Ectodermal cell (in vitro differentiated cells): ENCODE data around the gene INPP5J.
A peak's percentile ranks its signal among the peaks of the same experiment; 100 is the strongest.

Experiments used
- H3K27ac ChIP-seq: 2 replicates; pipeline ENCODE4 v1.7.0; 2013; ENCODE audit warnings: mild to moderate bottlenecking, low read depth, low read length; ENCODE audit not compliant: insufficient read depth, poor library complexity, severe bottlenecking
- H3K27me3 ChIP-seq: 2 replicates; pipeline ENCODE4 v1.7.0; 2013; ENCODE audit warnings: mild to moderate bottlenecking, low read length; ENCODE audit not compliant: insufficient read depth, control insufficient read depth, poor library complexity, severe bottlenecking
- H3K36me3 ChIP-seq: one replicate; pipeline ENCODE4 v1.7.0; 2013; ENCODE audit warnings: low read length; ENCODE audit not compliant: control insufficient read depth, insufficient read depth
- H3K4me1 ChIP-seq: one replicate; pipeline ENCODE4 v1.7.0; 2013; ENCODE audit warnings: low read length; ENCODE audit not compliant: control insufficient read depth, insufficient read depth
- H3K4me3 ChIP-seq: 2 replicates; pipeline ENCODE4 v1.7.0; 2013; ENCODE audit warnings: low read depth, low read length, control low read depth; ENCODE audit not compliant: insufficient read depth
- H3K9me3 ChIP-seq: 2 replicates; pipeline ENCODE4 v1.7.0; 2013; ENCODE audit warnings: mild to moderate bottlenecking, low read length, moderate library complexity; ENCODE audit not compliant: control insufficient read depth
- WGBS, 2 experiments: methylation state at CpG; one replicate each; pipeline ENCODE4 v1.1.7; 2013; ENCODE audit warnings: missing lambda C conversion rate in 2 of 2; 5-methylcytosine and 5-hydroxymethylcytosine counted together

Gene INPP5J

DNA sequence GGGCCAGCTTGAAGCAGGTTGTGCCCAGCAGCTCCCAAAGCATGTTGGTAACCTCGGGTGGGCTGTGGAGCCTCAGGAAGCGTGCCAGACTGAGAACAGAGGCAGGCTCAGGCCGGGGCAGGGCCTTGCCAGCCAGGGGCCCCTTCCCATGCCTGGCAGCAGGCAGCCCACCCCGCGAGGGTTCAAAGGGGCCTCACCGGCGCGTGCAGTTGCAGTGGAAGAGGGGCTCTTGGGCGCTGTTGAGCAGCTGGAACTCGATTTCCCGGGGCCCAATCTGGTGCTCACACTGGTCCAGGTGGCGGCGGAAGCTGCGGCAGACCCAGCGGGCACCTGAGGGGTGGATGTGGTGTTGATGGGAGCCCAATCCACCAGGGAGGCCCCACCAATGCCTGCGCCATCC lies 13.9 kb downstream of the INPP5J start:
- H3K36me3 ChIP-seq: no peaks in the 10 kb centered on the region
- H3K27ac ChIP-seq: no peak overlapping the region
- no peak overlapping the region for H3K4me3 ChIP-seq
- peaks cover 12% of the 10 kb centered on the region for H3K4me1 ChIP-seq
- peaks cover 3% of the 10 kb centered on the region for H3K27me3 ChIP-seq
- WGBS, 2 experiments: 95 to 96% methylated on average over 16 of the region's 16 CpGs
- no peaks in the 10 kb centered on the region for H3K9me3 ChIP-seq

DNA sequence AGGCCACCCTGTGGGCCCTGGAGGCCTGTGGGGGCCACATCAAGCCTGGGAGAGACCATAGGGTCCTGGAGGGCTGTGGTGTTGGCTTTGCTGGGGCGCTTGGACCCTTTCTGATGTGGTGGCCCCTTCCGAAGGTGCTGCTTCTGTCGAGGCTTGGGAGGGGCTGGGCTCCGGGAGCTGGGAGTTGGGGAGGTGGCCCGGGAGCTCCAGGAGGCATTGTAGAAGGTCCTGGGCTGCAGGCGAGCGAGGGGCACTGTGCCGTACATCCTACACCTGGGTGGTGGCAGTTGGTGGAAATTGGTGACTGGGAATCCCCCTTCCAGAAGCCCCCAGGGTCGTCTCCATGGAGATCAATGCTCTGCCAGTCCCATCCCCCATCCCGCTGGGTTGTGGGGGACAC lies 15.0 kb downstream of the INPP5J start:
- no peak overlapping the region for H3K4me3 ChIP-seq
- no peaks in the 10 kb centered on the region for H3K36me3 ChIP-seq
- peaks cover 3% of the 10 kb centered on the region for H3K27me3 ChIP-seq
- peaks cover 12% of the 10 kb centered on the region for H3K4me1 ChIP-seq
- 83% methylated on average over 10 of the region's 10 CpGs for WGBS, 2 experiments
- H3K9me3 ChIP-seq: no peaks in the 10 kb centered on the region
- no peak overlapping the region for H3K27ac ChIP-seq

DNA sequence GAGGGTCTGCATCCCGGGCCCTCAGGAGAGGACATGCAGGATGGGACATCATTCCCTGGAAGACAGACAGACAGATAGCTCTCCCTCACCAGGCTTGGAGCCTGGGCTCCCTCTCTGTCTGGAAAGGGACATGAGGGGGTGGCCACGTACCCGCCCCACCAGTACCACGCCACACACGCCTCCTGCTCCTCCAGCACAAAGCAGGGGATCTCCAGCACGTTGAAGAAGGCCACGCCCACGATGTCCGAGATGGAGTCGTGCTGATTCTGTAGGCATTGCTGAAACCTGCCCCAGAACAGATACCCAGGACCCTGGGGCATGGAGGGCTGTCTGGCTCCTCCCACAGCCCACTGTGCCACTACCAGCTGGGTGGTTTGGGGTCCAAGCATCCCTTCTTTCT lies 15.4 kb downstream of the INPP5J start:
- Histone ChIP-seq H3K4me3 (no peak overlapping the region), H3K9me3 (no peaks in the 10 kb centered on the region), H3K27me3 (peaks cover 3% of the 10 kb centered on the region), H3K27ac (no peak overlapping the region), H3K4me1 (peaks cover 12% of the 10 kb centered on the region), H3K36me3 (no peaks in the 10 kb centered on the region)
- 81 to 85% methylated on average over 10 of the region's 10 CpGs for WGBS, 2 experiments

DNA sequence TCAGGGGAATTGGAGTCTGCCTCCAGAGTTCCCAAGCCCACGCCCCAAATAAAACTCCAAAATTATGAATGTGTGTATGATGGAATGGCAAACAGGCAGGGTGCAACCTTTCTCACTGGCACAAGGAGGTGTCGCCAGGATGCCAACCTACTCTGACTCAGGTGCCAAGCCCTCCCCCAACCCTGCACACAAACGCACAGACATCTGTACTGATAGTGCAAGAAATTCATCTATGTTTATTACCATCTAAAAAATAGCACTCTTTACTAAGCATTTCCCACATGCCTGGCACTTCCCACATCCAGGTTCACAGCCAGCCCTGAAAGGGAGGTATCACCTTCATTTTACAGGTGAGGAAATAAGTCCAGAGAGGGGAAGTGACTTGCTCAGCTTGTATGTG lies 16.3 kb downstream of the INPP5J start:
- 88 to 91% methylated on average over 3 of the region's 3 CpGs for WGBS, 2 experiments
- Histone ChIP-seq H3K36me3 (no peaks in the 10 kb centered on the region), H3K4me1 (peaks cover 12% of the 10 kb centered on the region), H3K4me3 (no peak overlapping the region), H3K9me3 (no peaks in the 10 kb centered on the region), H3K27ac (no peak overlapping the region), H3K27me3 (peaks cover 3% of the 10 kb centered on the region)

DNA sequence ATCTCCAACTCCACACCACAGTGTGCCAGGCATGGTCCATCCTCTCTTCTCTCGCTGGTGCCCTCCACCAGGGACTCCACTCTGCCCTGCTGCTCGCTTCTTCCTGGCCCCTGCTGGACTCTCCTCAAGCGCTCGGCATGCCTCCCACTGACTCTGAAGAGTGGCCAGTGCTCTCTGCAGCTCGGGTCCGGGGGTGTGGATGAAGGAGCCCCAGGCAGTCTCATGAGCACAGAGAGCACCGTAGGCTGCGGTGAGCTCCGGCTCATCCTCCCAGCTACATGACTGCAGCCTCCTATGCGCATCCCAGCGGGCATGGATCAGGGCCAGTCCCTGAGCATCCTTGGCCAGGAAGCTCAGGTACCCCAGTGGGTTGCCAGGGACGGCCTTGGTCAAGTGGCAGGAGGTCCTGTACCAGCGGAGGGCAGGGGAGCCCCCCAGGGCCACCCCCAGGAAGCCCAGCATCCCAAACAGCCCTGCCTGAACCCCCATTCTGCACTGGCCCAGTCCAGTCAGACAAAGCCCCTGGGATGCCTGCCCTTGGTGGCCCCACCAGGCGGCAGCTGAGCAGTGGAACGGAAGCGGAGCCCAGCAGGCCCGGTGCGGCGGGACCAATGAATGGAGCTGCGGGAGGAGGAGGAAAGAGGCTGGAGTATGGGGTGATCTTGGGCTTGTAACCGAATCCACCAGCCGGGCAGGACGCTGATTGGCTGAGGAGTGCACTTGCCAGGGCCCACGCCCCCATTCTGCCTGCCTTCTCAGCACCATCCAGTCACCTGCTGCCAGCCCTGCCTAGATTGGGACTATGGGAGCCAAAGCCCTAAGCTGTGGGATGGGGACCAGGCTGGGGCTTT lies 17.3 kb downstream of the INPP5J start, which contains the start of gene PLA2G3:
Gene PLA2G3 (minus strand): TSS at position 643 of the 851 bp plus-strand sequence. CDS start 154 bp downstream, at position 489.
- peak within 1 kb of the TSS; percentile 21 for H3K4me3 ChIP-seq
- H3K27ac ChIP-seq: no peak within 1 kb of the TSS
- 17 to 24% methylated on average over 24 of the region's 24 CpGs for whole genome bisulfite sequencing, 2 experiments
- H3K27me3 ChIP-seq: peaks cover 3% of the 10 kb centered on the region
- no peaks in the 10 kb centered on the region for H3K36me3 ChIP-seq
- H3K9me3 ChIP-seq: no peaks in the 10 kb centered on the region
- H3K4me1 ChIP-seq: peaks cover 12% of the 10 kb centered on the region

DNA sequence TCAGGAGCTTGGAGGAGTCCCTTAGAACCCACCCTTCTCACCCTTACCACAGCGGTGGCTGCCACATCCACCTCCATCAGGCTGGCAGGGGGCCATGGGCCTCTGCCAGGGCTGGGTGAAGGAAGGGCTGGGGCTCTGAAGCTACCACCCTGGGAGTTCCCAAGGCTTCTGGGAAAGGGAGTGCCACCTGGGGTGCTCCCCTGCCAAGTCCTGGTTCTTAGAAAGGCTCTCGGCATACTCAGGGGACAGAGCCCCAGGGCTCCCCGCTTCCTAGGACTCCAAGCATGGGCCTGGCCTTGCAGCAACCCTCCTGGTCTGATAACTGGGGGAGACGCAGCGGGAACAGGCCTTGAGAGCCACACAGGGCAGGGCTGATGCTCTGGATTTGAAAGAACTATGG lies 18.0 kb downstream of the INPP5J start:
- Histone ChIP-seq H3K9me3 (no peaks in the 10 kb centered on the region), H3K4me3 (no peak overlapping the region), H3K27me3 (peaks cover 3% of the 10 kb centered on the region), H3K27ac (no peak overlapping the region), H3K36me3 (no peaks in the 10 kb centered on the region), H3K4me1 (peaks cover 12% of the 10 kb centered on the region)
- 84 to 88% methylated on average over 5 of the region's 5 CpGs for WGBS, 2 experiments

DNA sequence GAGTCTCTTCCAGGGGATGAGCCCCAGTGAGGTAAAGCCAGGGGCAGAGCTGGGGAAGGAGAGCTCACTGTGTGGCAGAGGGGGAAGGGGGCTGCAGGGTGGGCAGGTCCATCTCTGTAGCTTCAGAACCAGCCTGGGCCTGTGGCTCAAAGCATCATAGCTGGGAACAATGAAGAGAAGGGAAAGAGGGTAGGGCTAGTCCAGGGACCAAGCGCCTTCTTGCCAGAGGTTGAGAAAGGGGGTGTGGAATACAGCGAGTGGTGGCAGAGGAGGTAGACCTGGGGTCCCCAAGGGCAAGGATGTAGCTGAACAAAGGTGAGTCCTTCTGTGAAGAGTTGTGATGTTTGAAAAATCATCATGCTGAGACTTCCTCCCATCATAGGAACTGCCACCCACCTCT lies 18.8 kb downstream of the INPP5J start:
- H3K4me1 ChIP-seq: peaks cover 12% of the 10 kb centered on the region
- H3K27me3 ChIP-seq: peaks cover 3% of the 10 kb centered on the region
- no peak overlapping the region for H3K4me3 ChIP-seq
- no peaks in the 10 kb centered on the region for H3K9me3 ChIP-seq
- 94 to 95% methylated on average over 2 of the region's 2 CpGs for WGBS, 2 experiments
- no peaks in the 10 kb centered on the region for H3K36me3 ChIP-seq
- H3K27ac ChIP-seq: no peak overlapping the region

DNA sequence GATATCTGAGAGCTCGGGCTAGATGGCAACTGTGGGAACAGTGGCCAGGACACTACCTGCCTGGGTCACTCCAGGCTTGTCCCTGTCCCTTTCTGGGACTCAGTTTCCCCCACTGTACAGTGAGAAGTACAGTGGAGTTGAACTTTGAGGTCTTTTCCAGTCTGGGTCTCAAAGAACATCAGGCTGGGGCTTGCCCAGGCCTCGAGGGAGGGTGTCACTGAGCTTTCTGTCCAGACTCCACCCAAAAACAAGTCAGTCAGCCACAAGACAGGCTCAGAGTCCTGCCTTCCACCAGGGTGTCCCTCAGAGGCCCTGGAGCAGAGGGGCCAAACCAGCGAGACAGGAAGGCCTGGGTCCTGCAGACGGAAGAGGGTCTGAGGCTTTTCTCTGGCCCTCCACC lies 19.5 kb downstream of the INPP5J start:
- H3K27ac ChIP-seq: no peak overlapping the region
- 85 to 93% methylated on average over 4 of the region's 4 CpGs for WGBS, 2 experiments
- peaks cover 3% of the 10 kb centered on the region for H3K27me3 ChIP-seq
- no peak overlapping the region for H3K4me3 ChIP-seq
- peaks cover 12% of the 10 kb centered on the region for H3K4me1 ChIP-seq
- no peaks in the 10 kb centered on the region for H3K36me3 ChIP-seq
- peaks cover 1% of the 10 kb centered on the region for H3K9me3 ChIP-seq

DNA sequence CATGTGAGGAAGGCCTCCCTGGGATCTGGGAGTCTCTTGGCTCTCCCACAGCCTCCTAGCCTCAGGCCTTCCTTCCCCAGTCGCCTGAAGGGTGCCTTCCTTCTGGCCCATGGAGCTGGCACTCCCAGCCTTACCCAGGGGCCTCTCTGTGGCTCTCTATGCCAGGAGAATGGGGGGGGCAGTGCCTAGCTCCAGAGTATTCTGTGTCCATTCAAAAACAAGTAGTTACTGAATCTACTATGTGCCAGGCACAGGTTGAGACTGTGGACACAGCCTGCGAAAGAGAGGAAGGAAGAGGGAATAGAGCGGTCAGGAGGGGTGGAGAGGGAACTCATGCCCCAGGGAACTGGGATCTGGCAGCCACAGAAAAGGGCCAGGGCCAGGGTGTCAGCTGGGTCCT lies 20.3 kb downstream of the INPP5J start:
- Histone ChIP-seq H3K27ac (no peak overlapping the region), H3K36me3 (no peaks in the 10 kb centered on the region), H3K27me3 (peaks cover 3% of the 10 kb centered on the region), H3K4me1 (peaks cover 12% of the 10 kb centered on the region), H3K4me3 (no peak overlapping the region), H3K9me3 (peaks cover 2% of the 10 kb centered on the region)
- 85 to 88% methylated on average over 3 of the region's 3 CpGs for WGBS, 2 experiments

DNA sequence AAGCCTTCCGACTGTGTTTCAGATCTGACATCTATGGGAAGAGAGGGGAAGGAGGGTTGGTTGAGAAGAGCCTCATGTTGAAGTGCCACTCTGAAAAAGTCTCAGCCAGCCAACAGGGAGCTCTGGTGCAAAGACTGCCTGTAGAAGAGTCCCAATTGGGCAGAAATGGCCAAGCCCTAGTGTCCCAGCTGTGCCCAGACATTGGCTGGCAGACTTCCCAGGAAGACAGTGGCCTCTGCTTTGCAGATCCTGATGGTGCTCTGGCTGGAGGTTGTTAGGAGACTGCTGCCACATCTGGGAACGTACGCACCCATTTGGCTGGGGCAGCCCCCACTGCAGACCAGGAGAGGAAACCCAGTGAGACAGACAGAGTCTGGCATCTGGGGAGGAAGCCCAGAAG lies 20.8 kb downstream of the INPP5J start:
- no peaks in the 10 kb centered on the region for H3K36me3 ChIP-seq
- WGBS, 2 experiments: 89 to 90% methylated on average over 3 of the region's 3 CpGs
- peaks cover 2% of the 10 kb centered on the region for H3K9me3 ChIP-seq
- H3K4me1 ChIP-seq: peaks cover 12% of the 10 kb centered on the region
- H3K27me3 ChIP-seq: peaks cover 3% of the 10 kb centered on the region
- no peak overlapping the region for H3K4me3 ChIP-seq
- no peak overlapping the region for H3K27ac ChIP-seq
